HepG2 (cell line): Measurements from ENCODE around the gene SNHG17. TPM values are rescaled to one million over a fixed set of nuclear protein-coding genes. Genes with fewer than 3 reads are reported as not detected.

Source experiments
- DMAP1 ChIP-seq: IDR thresholded peaks from 2 replicates; pipeline ENCODE4 v1.6.1; 2016
- DNMT1 ChIP-seq: sonication (generic); formaldehyde crosslinking; IDR thresholded peaks from 2 replicates; pipeline ENCODE4 v1.5.1; 2020; ENCODE audit warnings: mild to moderate bottlenecking, missing genetic modification reagents
- EZH2 ChIP-seq: conservative IDR thresholded peaks from 2 replicates; pipeline ENCODE4 v1.6.1; 2012; ENCODE audit warnings: mild to moderate bottlenecking, low read depth, low read length, moderate library complexity
- GATAD2A ChIP-seq: IDR thresholded peaks from 2 replicates; pipeline ENCODE4 v1.6.1; 2016
- KMT2B ChIP-seq: IDR thresholded peaks from 2 replicates; pipeline ENCODE4 v1.6.1; 2016; ENCODE audit warnings: missing genetic modification reagents, missing compliant biosample characterization
- MEF2D ChIP-seq: sonication (generic); formaldehyde crosslinking; IDR thresholded peaks from 2 replicates; pipeline ENCODE4 v1.5.1; 2020; ENCODE audit warnings: mild to moderate bottlenecking, missing genetic modification reagents
- NONO ChIP-seq, 2 experiments: fragments of 450-650 bp in 1 of 2; sonication (generic) in 1 of 2; formaldehyde crosslinking in 1 of 2; IDR thresholded peaks in 1 of 2; conservative IDR thresholded peaks in 1 of 2; 2 replicates each; pipeline versions ENCODE4 v1.6.1 to v1.8.0; 2017 to 2022; ENCODE audit warnings: mild to moderate bottlenecking in 1 of 2, missing genetic modification reagents in 1 of 2, moderate library complexity in 1 of 2
- SCMH1 ChIP-seq: sonication (generic); formaldehyde crosslinking; IDR thresholded peaks from 2 replicates; pipeline ENCODE4 v1.9.0; 2021; ENCODE audit warnings: missing genetic modification reagents, mild to moderate bottlenecking, borderline replicate concordance
- SRSF1 ChIP-seq: fragments of 200-400 bp; formaldehyde crosslinking; optimal IDR thresholded peaks from 2 replicates; pipeline ENCODE3; 2017; ENCODE audit warnings: mild to moderate bottlenecking, low read depth, low read length, moderate library complexity
- polyA plus RNA-seq, 8 experiments: library from polyadenylated mRNA; depleted of rRNA in 3 of 8; stranded (reverse) in 7 of 8; unstranded in 1 of 8; fragments of >200 nt; fragmentation: Illumina TruSeq in 4 of 8; extraction: Trizol in 4 of 8; gene quantifications; 2 replicates each; pipeline versions ENCODE4 v1.2.1 to v1.2.3, GENCODE V29; 2011 to 2016; ENCODE audit warnings: low read depth in 4 of 8, missing spikeins in 1 of 8, mixed read lengths in 1 of 8; ENCODE audit not compliant: insufficient read depth in 1 of 8
- total RNA-seq, 5 experiments: library from RNA; depleted of rRNA; stranded (reverse); fragments of >200 nt; fragmentation: Illumina TruSeq; extraction: Trizol; gene quantifications; 2 replicates each; pipeline ENCODE4 v1.2.3, GENCODE V29; 2016; ENCODE audit warnings: low read depth in 1 of 5
- TF ChIP-seq, protein P1 (sequence below), 2 experiments: fragments of 450-650 bp in 1 of 2; sonication (generic) in 1 of 2; formaldehyde crosslinking in 1 of 2; IDR thresholded peaks; 2 replicates each; pipeline versions ENCODE4 v1.6.1 to v1.8.0; 2016 to 2022; ENCODE audit warnings: antibody characterized with exemption in 1 of 2, mild to moderate bottlenecking in 1 of 2, missing genetic modification reagents in 1 of 2
- TF ChIP-seq, protein P2 (sequence below): sonication (generic); formaldehyde crosslinking; conservative IDR thresholded peaks from 2 replicates; pipeline ENCODE4 v1.4.0; 2020; ENCODE audit warnings: mild to moderate bottlenecking, missing genetic modification reagents, moderate library complexity
- TF ChIP-seq, protein P3 (sequence below): sonication (generic); formaldehyde crosslinking; IDR thresholded peaks from 2 replicates; pipeline ENCODE4 v1.5.1; 2020; ENCODE audit warnings: missing genetic modification reagents, mild to moderate bottlenecking, borderline replicate concordance
- TF ChIP-seq, protein P4 (sequence below): sonication (generic); formaldehyde crosslinking; IDR thresholded peaks from 2 replicates; pipeline ENCODE4 v1.8.1; 2023; ENCODE audit warnings: mild to moderate bottlenecking, missing genetic modification reagents

Gene SNHG17
- total and polyA plus RNA-seq, 2 of the 13 experiments (the other 11 are each of a cell fraction or from before 2014, with no cell fraction given) = 26.2 to 41.2 TPM

DNA sequence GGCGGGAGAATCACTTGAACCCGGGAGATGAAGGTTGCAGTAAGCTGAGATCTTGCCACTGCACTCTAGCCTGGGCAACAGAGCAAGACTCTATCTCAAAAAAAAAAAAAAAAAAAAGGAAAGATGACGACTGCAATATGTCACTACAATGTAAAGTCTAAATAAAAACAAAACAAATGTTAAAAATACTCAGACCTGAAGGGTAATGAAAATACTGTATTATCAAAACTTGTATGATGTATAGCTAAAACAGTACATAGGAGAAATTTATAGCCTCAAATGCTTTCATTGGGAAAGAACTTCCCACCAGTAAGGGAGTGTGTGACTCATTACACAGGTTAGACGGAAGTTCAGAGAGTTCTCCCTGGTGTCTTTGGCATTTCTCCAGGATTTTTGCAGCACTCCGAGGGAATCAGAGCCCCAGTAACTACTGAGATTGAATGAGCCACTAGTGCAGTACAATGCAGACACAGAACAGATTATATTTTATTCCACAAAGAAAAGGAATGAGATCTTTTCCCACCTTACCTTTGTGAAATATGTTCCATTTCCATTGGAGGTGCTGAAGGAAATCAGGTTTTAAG, 25.0 kb upstream of the SNHG17 start (continued):
- TF ChIP-seq, protein P1, sequence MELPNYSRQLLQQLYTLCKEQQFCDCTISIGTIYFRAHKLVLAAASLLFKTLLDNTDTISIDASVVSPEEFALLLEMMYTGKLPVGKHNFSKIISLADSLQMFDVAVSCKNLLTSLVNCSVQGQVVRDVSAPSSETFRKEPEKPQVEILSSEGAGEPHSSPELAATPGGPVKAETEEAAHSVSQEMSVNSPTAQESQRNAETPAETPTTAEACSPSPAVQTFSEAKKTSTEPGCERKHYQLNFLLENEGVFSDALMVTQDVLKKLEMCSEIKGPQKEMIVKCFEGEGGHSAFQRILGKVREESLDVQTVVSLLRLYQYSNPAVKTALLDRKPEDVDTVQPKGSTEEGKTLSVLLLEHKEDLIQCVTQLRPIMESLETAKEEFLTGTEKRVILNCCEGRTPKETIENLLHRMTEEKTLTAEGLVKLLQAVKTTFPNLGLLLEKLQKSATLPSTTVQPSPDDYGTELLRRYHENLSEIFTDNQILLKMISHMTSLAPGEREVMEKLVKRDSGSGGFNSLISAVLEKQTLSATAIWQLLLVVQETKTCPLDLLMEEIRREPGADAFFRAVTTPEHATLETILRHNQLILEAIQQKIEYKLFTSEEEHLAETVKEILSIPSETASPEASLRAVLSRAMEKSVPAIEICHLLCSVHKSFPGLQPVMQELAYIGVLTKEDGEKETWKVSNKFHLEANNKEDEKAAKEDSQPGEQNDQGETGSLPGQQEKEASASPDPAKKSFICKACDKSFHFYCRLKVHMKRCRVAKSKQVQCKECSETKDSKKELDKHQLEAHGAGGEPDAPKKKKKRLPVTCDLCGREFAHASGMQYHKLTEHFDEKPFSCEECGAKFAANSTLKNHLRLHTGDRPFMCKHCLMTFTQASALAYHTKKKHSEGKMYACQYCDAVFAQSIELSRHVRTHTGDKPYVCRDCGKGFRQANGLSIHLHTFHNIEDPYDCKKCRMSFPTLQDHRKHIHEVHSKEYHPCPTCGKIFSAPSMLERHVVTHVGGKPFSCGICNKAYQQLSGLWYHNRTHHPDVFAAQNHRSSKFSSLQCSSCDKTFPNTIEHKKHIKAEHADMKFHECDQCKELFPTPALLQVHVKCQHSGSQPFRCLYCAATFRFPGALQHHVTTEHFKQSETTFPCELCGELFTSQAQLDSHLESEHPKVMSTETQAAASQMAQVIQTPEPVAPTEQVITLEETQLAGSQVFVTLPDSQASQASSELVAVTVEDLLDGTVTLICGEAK (IDR thresholded peaks at IDR 0.05) = no peak
- TF ChIP-seq, protein P1 (CRISPR knock-in tag; IDR thresholded peaks at IDR 0.05) = no peak
- TF ChIP-seq, protein P2, sequence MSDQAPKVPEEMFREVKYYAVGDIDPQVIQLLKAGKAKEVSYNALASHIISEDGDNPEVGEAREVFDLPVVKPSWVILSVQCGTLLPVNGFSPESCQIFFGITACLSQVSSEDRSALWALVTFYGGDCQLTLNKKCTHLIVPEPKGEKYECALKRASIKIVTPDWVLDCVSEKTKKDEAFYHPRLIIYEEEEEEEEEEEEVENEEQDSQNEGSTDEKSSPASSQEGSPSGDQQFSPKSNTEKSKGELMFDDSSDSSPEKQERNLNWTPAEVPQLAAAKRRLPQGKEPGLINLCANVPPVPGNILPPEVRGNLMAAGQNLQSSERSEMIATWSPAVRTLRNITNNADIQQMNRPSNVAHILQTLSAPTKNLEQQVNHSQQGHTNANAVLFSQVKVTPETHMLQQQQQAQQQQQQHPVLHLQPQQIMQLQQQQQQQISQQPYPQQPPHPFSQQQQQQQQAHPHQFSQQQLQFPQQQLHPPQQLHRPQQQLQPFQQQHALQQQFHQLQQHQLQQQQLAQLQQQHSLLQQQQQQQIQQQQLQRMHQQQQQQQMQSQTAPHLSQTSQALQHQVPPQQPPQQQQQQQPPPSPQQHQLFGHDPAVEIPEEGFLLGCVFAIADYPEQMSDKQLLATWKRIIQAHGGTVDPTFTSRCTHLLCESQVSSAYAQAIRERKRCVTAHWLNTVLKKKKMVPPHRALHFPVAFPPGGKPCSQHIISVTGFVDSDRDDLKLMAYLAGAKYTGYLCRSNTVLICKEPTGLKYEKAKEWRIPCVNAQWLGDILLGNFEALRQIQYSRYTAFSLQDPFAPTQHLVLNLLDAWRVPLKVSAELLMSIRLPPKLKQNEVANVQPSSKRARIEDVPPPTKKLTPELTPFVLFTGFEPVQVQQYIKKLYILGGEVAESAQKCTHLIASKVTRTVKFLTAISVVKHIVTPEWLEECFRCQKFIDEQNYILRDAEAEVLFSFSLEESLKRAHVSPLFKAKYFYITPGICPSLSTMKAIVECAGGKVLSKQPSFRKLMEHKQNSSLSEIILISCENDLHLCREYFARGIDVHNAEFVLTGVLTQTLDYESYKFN (CRISPR knock-in tag) = no peak
- TF ChIP-seq NONO (IDR thresholded peaks at IDR 0.05) (no peak), NONO (CRISPR knock-in tag; conservative IDR thresholded peaks at IDR 0.05) (no peak), EZH2 (no peak), DMAP1 (CRISPR knock-in tag) (no peak), KMT2B (CRISPR knock-in tag) (no peak), SRSF1 (no peak), MEF2D (no peak), DNMT1 (CRISPR knock-in tag) (no peak), GATAD2A (CRISPR knock-in tag) (peak; percentile 25), SCMH1 (CRISPR knock-in tag) (no peak)
- TF ChIP-seq, protein P3, sequence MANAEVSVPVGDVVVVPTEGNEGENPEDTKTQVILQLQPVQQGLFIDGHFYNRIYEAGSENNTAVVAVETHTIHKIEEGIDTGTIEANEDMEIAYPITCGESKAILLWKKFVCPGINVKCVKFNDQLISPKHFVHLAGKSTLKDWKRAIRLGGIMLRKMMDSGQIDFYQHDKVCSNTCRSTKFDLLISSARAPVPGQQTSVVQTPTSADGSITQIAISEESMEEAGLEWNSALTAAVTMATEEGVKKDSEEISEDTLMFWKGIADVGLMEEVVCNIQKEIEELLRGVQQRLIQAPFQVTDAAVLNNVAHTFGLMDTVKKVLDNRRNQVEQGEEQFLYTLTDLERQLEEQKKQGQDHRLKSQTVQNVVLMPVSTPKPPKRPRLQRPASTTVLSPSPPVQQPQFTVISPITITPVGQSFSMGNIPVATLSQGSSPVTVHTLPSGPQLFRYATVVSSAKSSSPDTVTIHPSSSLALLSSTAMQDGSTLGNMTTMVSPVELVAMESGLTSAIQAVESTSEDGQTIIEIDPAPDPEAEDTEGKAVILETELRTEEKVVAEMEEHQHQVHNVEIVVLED (CRISPR knock-in tag) = no peak
- TF ChIP-seq, protein P4, sequence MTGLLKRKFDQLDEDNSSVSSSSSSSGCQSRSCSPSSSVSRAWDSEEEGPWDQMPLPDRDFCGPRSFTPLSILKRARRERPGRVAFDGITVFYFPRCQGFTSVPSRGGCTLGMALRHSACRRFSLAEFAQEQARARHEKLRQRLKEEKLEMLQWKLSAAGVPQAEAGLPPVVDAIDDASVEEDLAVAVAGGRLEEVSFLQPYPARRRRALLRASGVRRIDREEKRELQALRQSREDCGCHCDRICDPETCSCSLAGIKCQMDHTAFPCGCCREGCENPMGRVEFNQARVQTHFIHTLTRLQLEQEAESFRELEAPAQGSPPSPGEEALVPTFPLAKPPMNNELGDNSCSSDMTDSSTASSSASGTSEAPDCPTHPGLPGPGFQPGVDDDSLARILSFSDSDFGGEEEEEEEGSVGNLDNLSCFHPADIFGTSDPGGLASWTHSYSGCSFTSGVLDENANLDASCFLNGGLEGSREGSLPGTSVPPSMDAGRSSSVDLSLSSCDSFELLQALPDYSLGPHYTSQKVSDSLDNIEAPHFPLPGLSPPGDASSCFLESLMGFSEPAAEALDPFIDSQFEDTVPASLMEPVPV (CRISPR knock-in tag) = no peak
